Measurements from ENCODE around the gene PRM2. TPM values are rescaled to one million over a fixed set of nuclear protein-coding genes. Genes with fewer than 3 reads are reported as not detected.

PRM2 gene
- total and polyA plus RNA-seq, 8 donors: not detected

GRCh38 chr16:11265124-11265523 lies 11.2 kb downstream of the PRM2 start:
- no peak for TF ChIP-seq CTCF (IDR thresholded peaks at IDR 0.05)
- intact Hi-C loops (cut with DNase I): no loop called here
- Histone ChIP-seq H3K4me1 (peaks cover 0 to 6% of the 10 kb centered on the region in 2 donors), H3K4me3 (no peak overlapping the region), H3K36me3 (no peaks in the 10 kb centered on the region), H3K9me3 (no peaks in the 10 kb centered on the region), H3K27me3 (no peaks in the 10 kb centered on the region), H3K27ac (peak overlapping the region in 1 of 2 donors; percentile 1)
- ATAC-seq (peak; percentile 8), DNase-seq (no peak)

GRCh38 chr16:11264155-11264832 lies 12.0 kb downstream of the PRM2 start:
- intact Hi-C loops (cut with DNase I): no loop called here

GRCh38 chr16:11263737-11264136 lies 12.5 kb downstream of the PRM2 start:
- ATAC-seq (no peak), DNase-seq (no peak)
- Histone ChIP-seq H3K4me1 (peaks cover 8 to 14% of the 10 kb centered on the region in 2 donors), H3K27ac (no peak overlapping the region), H3K27me3 (no peaks in the 10 kb centered on the region), H3K9me3 (no peaks in the 10 kb centered on the region), H3K4me3 (no peak overlapping the region), H3K36me3 (no peaks in the 10 kb centered on the region)
- intact Hi-C loops (cut with DNase I): no loop called here
- TF ChIP-seq CTCF (IDR thresholded peaks at IDR 0.05): no peak

More at GRCh38 chr16:11264155-11264832, 12.0 kb downstream of the PRM2 start:
- ATAC-seq (no peak), DNase-seq (no peak)
- Histone ChIP-seq H3K9me3 (no peaks in the 10 kb centered on the region), H3K36me3 (no peaks in the 10 kb centered on the region), H3K27ac (no peak overlapping the region), H3K4me3 (no peak overlapping the region), H3K27me3 (no peaks in the 10 kb centered on the region), H3K4me1 (peaks cover 2 to 8% of the 10 kb centered on the region in 2 donors)
- TF ChIP-seq CTCF (IDR thresholded peaks at IDR 0.05): no peak

- intact Hi-C loops (cut with DNase I): no loop called here
- TF ChIP-seq CTCF (IDR thresholded peaks at IDR 0.05): no peak
- ATAC-seq: no peak
These were observed 13.4 kb downstream of the PRM2 start for GRCh38 chr16:11262915-11263314.

GRCh38 chr16:11260596-11260966 lies 15.7 kb downstream of the PRM2 start:
- intact Hi-C loops (cut with DNase I): no loop called here
- Histone ChIP-seq H3K4me1 (peaks cover 15 to 32% of the 10 kb centered on the region in 2 donors), H3K27me3 (no peaks in the 10 kb centered on the region)

More at GRCh38 chr16:11262915-11263314, 13.4 kb downstream of the PRM2 start:
- no peak overlapping the region for H3K4me3 ChIP-seq
- H3K27me3 ChIP-seq: no peaks in the 10 kb centered on the region
- no peak overlapping the region for H3K27ac ChIP-seq
- no peaks in the 10 kb centered on the region for H3K36me3 ChIP-seq
- DNase-seq: no peak
- no peaks in the 10 kb centered on the region for H3K9me3 ChIP-seq
- H3K4me1 ChIP-seq: peaks cover 10 to 21% of the 10 kb centered on the region in 2 donors

More at GRCh38 chr16:11260596-11260966, 15.7 kb downstream of the PRM2 start:
- Histone ChIP-seq H3K4me3 (no peak overlapping the region), H3K27ac (no peak overlapping the region), H3K9me3 (no peaks in the 10 kb centered on the region), H3K36me3 (no peaks in the 10 kb centered on the region)
- ATAC-seq (no peak), DNase-seq (no peak)
- no peak for TF ChIP-seq CTCF (IDR thresholded peaks at IDR 0.05)

All from left lung (tissue), 10 donors.